Measurements from ENCODE around the gene UBE4B.
"Not testable (repeated sequence)": the region's sequence is repeated elsewhere in the genome, so short reads cannot be mapped to it uniquely, and the experiment has no call there.

Gene UBE4B

GRCh38 chr1:10082785-10083479 is 50.2 kb downstream of the UBE4B start:
- H3K4me3 Mint-ChIP-seq = no peak overlapping the region
- DNase-seq (ENCODE audit: low spot score in 2 of 2) (no peak), ATAC-seq (replicated peaks; ENCODE audit: extremely low read depth, poor library complexity, severe bottlenecking) (no peak)
- H3K4me1 Mint-ChIP-seq = peaks cover 22% of the 10 kb centered on the region
- H3K36me3 Mint-ChIP-seq (ENCODE audit: insufficient read depth) = peaks cover 14% of the 10 kb centered on the region
- H3K27me3 Mint-ChIP-seq = no peaks in the 10 kb centered on the region
- no peaks in the 10 kb centered on the region for H3K9me3 Mint-ChIP-seq
- H3K27ac Mint-ChIP-seq (ENCODE audit: low read depth) = no peak overlapping the region

DNA sequence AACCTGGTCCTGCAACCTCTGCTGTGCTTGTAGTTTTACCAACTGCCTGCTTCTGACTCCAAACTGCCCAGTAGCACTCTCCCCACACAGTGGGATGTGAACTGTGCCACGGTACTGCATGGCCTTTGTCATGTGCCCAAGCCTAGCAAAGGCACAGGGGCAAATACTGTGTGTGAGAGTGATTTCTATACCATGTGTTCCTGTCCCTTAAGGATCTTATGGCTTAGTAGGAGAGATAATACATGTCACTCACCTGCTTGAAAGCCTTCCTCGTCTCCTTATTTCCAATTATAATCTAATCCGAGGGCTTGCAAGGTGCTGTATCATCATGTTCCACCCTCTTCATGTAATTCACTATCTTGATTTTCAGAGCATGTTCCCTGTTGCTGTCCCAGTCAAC is 51.3 kb downstream of the UBE4B start:
- H3K27ac Mint-ChIP-seq (ENCODE audit: low read depth) = peak overlapping the region; percentile 83
- no peaks in the 10 kb centered on the region for H3K27me3 Mint-ChIP-seq
- DNase-seq (ENCODE audit: low spot score in 2 of 2) (no peak), ATAC-seq (replicated peaks; ENCODE audit: extremely low read depth, poor library complexity, severe bottlenecking) (no peak)
- H3K4me3 Mint-ChIP-seq = no peak overlapping the region
- H3K9me3 Mint-ChIP-seq = no peaks in the 10 kb centered on the region
- peaks cover 22% of the 10 kb centered on the region for H3K4me1 Mint-ChIP-seq
- peaks cover 13% of the 10 kb centered on the region for H3K36me3 Mint-ChIP-seq (ENCODE audit: insufficient read depth)

DNA sequence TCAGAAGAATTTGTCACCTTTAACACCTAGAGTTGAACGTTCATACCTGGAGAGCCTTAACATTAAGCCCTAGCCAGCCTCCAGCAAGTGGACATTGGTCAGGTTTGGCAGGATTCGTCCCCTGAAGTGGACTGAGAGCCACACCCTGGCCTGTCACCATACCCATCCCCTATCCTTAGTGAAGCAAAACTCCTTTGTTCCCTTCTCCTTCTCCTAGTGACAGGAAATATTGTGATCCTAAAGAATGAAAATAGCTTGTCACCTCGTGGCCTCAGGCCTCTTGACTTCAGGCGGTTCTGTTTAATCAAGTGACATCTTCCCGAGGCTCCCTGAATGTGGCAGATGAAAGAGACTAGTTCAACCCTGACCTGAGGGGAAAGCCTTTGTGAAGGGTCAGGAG is 52.3 kb downstream of the UBE4B start:
- H3K4me3 Mint-ChIP-seq = no peak overlapping the region
- peaks cover 13% of the 10 kb centered on the region for H3K36me3 Mint-ChIP-seq (ENCODE audit: insufficient read depth)
- no peaks in the 10 kb centered on the region for H3K9me3 Mint-ChIP-seq
- peak overlapping the region; percentile 83 for H3K27ac Mint-ChIP-seq (ENCODE audit: low read depth)
- no peaks in the 10 kb centered on the region for H3K27me3 Mint-ChIP-seq
- peaks cover 22% of the 10 kb centered on the region for H3K4me1 Mint-ChIP-seq
- DNase-seq (ENCODE audit: low spot score in 2 of 2) (no peak), ATAC-seq (replicated peaks; ENCODE audit: extremely low read depth, poor library complexity, severe bottlenecking) (no peak)

GRCh38 chr1:10087210-10087609 is 54.5 kb downstream of the UBE4B start:
- H3K4me3 Mint-ChIP-seq = no peak overlapping the region
- H3K27ac Mint-ChIP-seq (ENCODE audit: low read depth) = no peak overlapping the region
- H3K36me3 Mint-ChIP-seq (ENCODE audit: insufficient read depth) = peaks cover 11% of the 10 kb centered on the region
- H3K4me1 Mint-ChIP-seq = peaks cover 18% of the 10 kb centered on the region
- DNase-seq (ENCODE audit: low spot score in 2 of 2) = no peak
- no peak for ATAC-seq (replicated peaks; ENCODE audit: extremely low read depth, poor library complexity, severe bottlenecking)
- no peaks in the 10 kb centered on the region for H3K27me3 Mint-ChIP-seq
- no peaks in the 10 kb centered on the region for H3K9me3 Mint-ChIP-seq

GRCh38 chr1:10101929-10102328 is 69.2 kb downstream of the UBE4B start:
- no peak overlapping the region for H3K4me3 Mint-ChIP-seq
- ATAC-seq (replicated peaks; ENCODE audit: extremely low read depth, poor library complexity, severe bottlenecking) (no peak), DNase-seq (ENCODE audit: low spot score in 2 of 2) (no peak)
- H3K27me3 Mint-ChIP-seq = no peaks in the 10 kb centered on the region
- no peaks in the 10 kb centered on the region for H3K4me1 Mint-ChIP-seq
- H3K36me3 Mint-ChIP-seq (ENCODE audit: insufficient read depth) = peaks cover 50% of the 10 kb centered on the region
- H3K9me3 Mint-ChIP-seq = no peaks in the 10 kb centered on the region
- no peak overlapping the region for H3K27ac Mint-ChIP-seq (ENCODE audit: low read depth)

- Mint-ChIP-seq H3K27ac (ENCODE audit: low read depth) (no peak overlapping the region), H3K36me3 (ENCODE audit: insufficient read depth) (peaks cover 54% of the 10 kb centered on the region), H3K4me1 (no peaks in the 10 kb centered on the region), H3K4me3 (no peak overlapping the region), H3K27me3 (no peaks in the 10 kb centered on the region), H3K9me3 (no peaks in the 10 kb centered on the region)
- no peak for ATAC-seq (replicated peaks; ENCODE audit: extremely low read depth, poor library complexity, severe bottlenecking)
- no peak for DNase-seq (ENCODE audit: low spot score in 2 of 2)
Observed at GRCh38 chr1:10103193-10103592, 70.4 kb downstream of the UBE4B start.

DNA sequence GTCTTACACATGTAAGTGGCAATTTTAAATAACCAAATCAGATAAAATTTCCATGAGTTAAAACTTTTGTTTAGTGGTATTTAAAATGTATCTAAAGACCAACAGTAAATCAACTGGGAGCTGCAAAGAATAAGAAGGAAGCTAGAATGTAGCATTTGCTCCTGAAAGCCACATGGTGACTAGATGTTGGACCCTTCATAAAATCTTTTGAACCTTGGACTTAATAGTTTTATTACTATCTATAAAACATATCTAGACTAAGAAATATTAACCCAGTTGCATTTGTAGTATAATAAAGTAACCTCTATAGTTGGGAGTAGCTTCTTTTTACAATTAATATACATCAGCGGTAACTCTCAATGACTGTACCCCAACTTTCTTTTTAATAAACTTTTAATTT is 72.1 kb downstream of the UBE4B start:
- no peaks in the 10 kb centered on the region for H3K4me1 Mint-ChIP-seq

DNA sequence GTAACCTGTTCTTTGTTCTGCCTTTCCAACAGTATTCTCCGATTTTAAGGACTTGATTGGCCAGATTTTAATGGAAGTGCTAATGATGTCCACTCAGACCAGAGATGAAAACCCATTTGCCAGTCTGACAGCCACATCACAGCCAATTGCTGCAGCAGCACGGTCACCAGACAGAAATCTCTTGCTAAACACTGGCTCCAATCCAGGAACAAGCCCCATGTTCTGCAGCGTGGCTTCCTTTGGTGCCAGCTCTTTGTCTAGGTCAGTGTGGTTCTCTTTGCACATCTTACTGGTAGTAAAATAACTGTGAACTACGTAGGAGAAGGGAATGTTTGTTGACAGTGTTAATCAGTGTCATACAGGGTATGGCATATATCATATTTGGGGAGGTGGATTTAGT is 72.7 kb downstream of the UBE4B start:
- Mint-ChIP-seq H3K4me1 (no peaks in the 10 kb centered on the region), H3K9me3 (no peaks in the 10 kb centered on the region), H3K4me3 (no peak overlapping the region), H3K27me3 (no peaks in the 10 kb centered on the region), H3K36me3 (ENCODE audit: insufficient read depth) (peaks cover 56% of the 10 kb centered on the region), H3K27ac (ENCODE audit: low read depth) (no peak overlapping the region)
- ATAC-seq (replicated peaks; ENCODE audit: extremely low read depth, poor library complexity, severe bottlenecking) (no peak), DNase-seq (ENCODE audit: low spot score in 2 of 2) (no peak)

More for the DNA sequence above, 72.1 kb downstream of the UBE4B start:
- ATAC-seq (replicated peaks; ENCODE audit: extremely low read depth, poor library complexity, severe bottlenecking) = no peak
- Mint-ChIP-seq H3K36me3 (ENCODE audit: insufficient read depth) (peaks cover 53% of the 10 kb centered on the region), H3K27me3 (no peaks in the 10 kb centered on the region), H3K27ac (ENCODE audit: low read depth) (no peak overlapping the region), H3K9me3 (no peaks in the 10 kb centered on the region), H3K4me3 (no peak overlapping the region)
- no peak for DNase-seq (ENCODE audit: low spot score in 2 of 2)

GRCh38 chr1:10106241-10106640 is 73.5 kb downstream of the UBE4B start:
- no peak for DNase-seq (ENCODE audit: low spot score in 2 of 2)
- H3K27ac Mint-ChIP-seq (ENCODE audit: low read depth) = no peak overlapping the region
- no peaks in the 10 kb centered on the region for H3K9me3 Mint-ChIP-seq
- H3K4me1 Mint-ChIP-seq = no peaks in the 10 kb centered on the region
- ATAC-seq (replicated peaks; ENCODE audit: extremely low read depth, poor library complexity, severe bottlenecking) = no peak
- no peaks in the 10 kb centered on the region for H3K27me3 Mint-ChIP-seq
- H3K36me3 Mint-ChIP-seq (ENCODE audit: insufficient read depth) = peaks cover 56% of the 10 kb centered on the region
- no peak overlapping the region for H3K4me3 Mint-ChIP-seq

GRCh38 chr1:10106756-10107475 is 74.2 kb downstream of the UBE4B start:
- Mint-ChIP-seq H3K27ac (ENCODE audit: low read depth) (no peak overlapping the region), H3K27me3 (no peaks in the 10 kb centered on the region), H3K36me3 (ENCODE audit: insufficient read depth) (peaks cover 52% of the 10 kb centered on the region), H3K9me3 (no peaks in the 10 kb centered on the region), H3K4me1 (no peaks in the 10 kb centered on the region), H3K4me3 (no peak overlapping the region)
- DNase-seq (ENCODE audit: low spot score in 2 of 2) = no peak
- ATAC-seq (replicated peaks; ENCODE audit: extremely low read depth, poor library complexity, severe bottlenecking) = no peak

DNA sequence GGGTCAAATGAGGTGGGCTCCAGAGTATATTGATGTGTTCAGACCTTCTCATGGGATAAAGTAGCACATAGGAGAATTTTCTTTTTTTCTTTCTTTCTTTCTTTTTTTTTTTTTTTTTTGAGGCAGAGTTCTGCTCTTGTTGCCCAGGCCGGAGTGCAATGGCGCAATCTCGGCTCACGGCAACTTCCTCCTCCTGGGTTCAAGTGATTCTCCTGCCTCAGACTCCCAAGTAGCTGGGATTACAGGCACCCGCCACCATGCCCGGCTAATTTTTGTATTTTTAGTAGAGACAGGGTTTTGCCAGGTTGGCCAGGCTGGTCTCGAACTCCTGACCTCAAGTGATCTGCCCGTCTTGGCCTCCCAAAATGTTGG is 74.7 kb downstream of the UBE4B start:
- H3K4me3 Mint-ChIP-seq; H3K27ac Mint-ChIP-seq (ENCODE audit: low read depth): not testable (repeated sequence)
- peaks cover 53% of the 10 kb centered on the region for H3K36me3 Mint-ChIP-seq (ENCODE audit: insufficient read depth)

DNA sequence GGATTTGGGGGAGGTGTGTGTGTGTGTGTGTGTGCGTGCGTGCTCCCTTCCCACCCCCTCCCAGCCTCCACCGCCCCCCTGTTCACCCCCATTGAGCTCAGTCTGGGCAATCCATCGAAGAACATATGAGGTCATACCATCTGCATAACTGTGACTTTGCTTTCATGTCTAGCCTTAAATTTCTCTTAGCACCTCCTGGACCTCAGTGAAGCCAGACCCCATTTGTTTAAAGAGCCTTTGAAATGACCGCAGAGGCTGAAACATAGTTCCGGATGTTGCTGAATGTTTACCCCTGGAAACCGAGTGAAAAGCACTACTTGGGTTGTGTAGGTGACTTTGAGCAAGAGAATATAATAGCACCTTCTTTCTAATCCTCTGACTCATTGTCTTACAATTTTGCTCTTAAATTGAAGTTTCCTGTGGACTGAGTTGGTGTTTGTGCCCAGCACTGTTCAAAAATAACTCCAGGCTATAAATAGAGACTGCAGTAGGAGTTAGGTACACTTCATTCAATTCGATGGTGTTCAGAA is 75.4 kb downstream of the UBE4B start:
- Mint-ChIP-seq H3K27me3 (no peaks in the 10 kb centered on the region), H3K36me3 (ENCODE audit: insufficient read depth) (peaks cover 46% of the 10 kb centered on the region), H3K4me1 (peaks cover 9% of the 10 kb centered on the region)

More for the DNA sequence above, 74.7 kb downstream of the UBE4B start:
- not testable (repeated sequence) for ATAC-seq (replicated peaks; ENCODE audit: extremely low read depth, poor library complexity, severe bottlenecking); DNase-seq (ENCODE audit: low spot score in 2 of 2); H3K9me3 Mint-ChIP-seq; H3K4me1 Mint-ChIP-seq; H3K27me3 Mint-ChIP-seq

More for the DNA sequence above, 75.4 kb downstream of the UBE4B start:
- no peak for ATAC-seq (replicated peaks; ENCODE audit: extremely low read depth, poor library complexity, severe bottlenecking)
- H3K4me3 Mint-ChIP-seq = no peak overlapping the region
- H3K27ac Mint-ChIP-seq (ENCODE audit: low read depth) = no peak overlapping the region
- H3K9me3 Mint-ChIP-seq = no peaks in the 10 kb centered on the region
- DNase-seq (ENCODE audit: low spot score in 2 of 2) = no peak

Measured in central memory CD8-positive, alpha-beta T cell (primary cell).